Adipocyte (in vitro differentiated cells): ENCODE results near the gene CCL1.

Experiments used
- DNase-seq: peaks from one replicate; pipeline ENCODE4 v3.0.0-alpha.2; 2015; ENCODE audit warnings: low read depth
- H3K27me3 ChIP-seq: replicated peaks from 2 replicates; pipeline ENCODE4 v1.7.0; 2013; ENCODE audit warnings: mild to moderate bottlenecking, low read length, moderate library complexity; ENCODE audit not compliant: control insufficient read depth, insufficient read depth
- H3K36me3 ChIP-seq: 2 replicates; pipeline ENCODE4 v1.7.0; 2013; ENCODE audit warnings: low read length, mild to moderate bottlenecking, moderate library complexity; ENCODE audit not compliant: control insufficient read depth, insufficient read depth, severe bottlenecking
- H3K4me1 ChIP-seq: 2 replicates; pipeline ENCODE4 v1.7.0; 2013; ENCODE audit warnings: mild to moderate bottlenecking, low read length, moderate library complexity; ENCODE audit not compliant: control insufficient read depth, insufficient read depth
- H3K4me3 ChIP-seq: 2 replicates; pipeline ENCODE4 v1.7.0; 2013; ENCODE audit warnings: mild to moderate bottlenecking, low read length, moderate library complexity
- H3K9ac ChIP-seq: 2 replicates; pipeline ENCODE4 v1.7.0; 2013; ENCODE audit warnings: mild to moderate bottlenecking, low read length, moderate library complexity
- H3K9me3 ChIP-seq: 2 replicates; pipeline ENCODE4 v1.7.0; 2013; ENCODE audit warnings: mild to moderate bottlenecking, low read length, moderate library complexity; ENCODE audit not compliant: control insufficient read depth

CCL1 gene

DNA sequence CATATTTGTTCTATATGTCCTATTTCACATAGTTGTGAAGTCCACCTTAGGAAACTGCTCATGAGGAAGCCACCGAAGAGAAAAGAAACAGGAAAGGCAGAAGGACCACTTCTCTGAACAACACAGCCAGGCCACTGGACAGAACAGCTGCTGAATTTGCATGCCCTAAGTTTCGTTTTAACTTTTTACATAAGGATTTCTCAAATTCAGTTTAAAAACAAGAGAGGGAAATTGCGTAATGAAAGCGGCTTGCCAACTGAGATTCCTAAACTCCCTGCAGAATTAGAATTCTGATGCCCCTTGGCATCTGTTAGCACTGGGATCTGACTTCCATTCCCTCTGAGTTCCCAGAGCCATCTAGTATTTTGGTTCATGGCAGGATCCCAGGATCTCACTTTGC lies 48.8 kb downstream of the CCL1 start:
- Histone ChIP-seq H3K4me3 (peak overlapping the region; percentile 41), H3K9me3 (no peaks in the 10 kb centered on the region), H3K9ac (peak overlapping the region; percentile 62), H3K4me1 (peaks cover 47% of the 10 kb centered on the region), H3K36me3 (no peaks in the 10 kb centered on the region), H3K27me3 (no peaks in the 10 kb centered on the region)
- DNase-seq, result peak; percentile 91

DNA sequence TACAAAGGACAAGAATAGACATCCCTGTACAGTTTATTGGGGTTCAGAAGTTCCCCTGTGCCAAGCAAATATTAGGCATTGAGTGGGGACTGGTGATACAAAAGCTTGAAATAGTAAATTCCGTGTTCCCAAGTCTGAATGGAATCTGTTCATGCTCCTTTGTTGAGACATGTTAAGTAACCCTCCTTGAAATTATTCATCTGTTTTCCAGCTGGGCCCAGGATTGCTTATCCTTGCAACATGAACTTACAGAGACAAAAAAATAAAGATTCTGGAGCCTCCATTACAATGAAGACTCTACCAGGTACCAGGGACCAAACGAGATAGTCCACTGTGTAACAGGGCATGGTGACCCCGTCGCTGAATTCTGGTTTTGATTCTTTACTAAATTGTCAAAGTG lies 49.9 kb downstream of the CCL1 start:
- peak; percentile 79 for DNase-seq
- H3K9me3 ChIP-seq, result no peaks in the 10 kb centered on the region
- peaks cover 42% of the 10 kb centered on the region for H3K4me1 ChIP-seq

DNA sequence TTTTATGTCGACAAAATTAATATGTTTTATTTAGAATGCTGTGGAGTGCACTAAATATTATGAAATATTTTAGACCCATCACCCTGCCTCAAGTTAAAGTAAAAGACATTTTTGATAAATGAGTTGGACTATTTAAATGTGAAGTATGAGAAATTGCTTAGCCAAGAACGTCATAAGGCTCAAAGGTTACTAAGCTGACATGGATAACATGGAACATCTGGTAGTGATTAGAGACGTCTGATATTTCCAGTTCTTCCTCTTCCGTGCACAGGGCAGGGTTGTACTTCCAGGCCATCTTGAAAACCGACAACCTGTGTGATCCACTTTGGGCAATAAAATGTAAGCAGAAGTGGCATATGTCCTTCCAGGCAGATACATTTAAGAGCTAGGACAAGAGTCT lies 51.0 kb downstream of the CCL1 start:
- Histone ChIP-seq H3K4me1 (peaks cover 53% of the 10 kb centered on the region), H3K9me3 (no peaks in the 10 kb centered on the region), H3K36me3 (no peaks in the 10 kb centered on the region), H3K27me3 (no peaks in the 10 kb centered on the region), H3K9ac (no peak overlapping the region), H3K4me3 (no peak overlapping the region)
- peak; percentile 77 for DNase-seq

More for the DNA sequence above, 49.9 kb downstream of the CCL1 start:
- no peaks in the 10 kb centered on the region for H3K27me3 ChIP-seq
- H3K36me3 ChIP-seq, result no peaks in the 10 kb centered on the region
- no peak overlapping the region for H3K4me3 ChIP-seq
- peak overlapping the region; percentile 62 for H3K9ac ChIP-seq

DNA sequence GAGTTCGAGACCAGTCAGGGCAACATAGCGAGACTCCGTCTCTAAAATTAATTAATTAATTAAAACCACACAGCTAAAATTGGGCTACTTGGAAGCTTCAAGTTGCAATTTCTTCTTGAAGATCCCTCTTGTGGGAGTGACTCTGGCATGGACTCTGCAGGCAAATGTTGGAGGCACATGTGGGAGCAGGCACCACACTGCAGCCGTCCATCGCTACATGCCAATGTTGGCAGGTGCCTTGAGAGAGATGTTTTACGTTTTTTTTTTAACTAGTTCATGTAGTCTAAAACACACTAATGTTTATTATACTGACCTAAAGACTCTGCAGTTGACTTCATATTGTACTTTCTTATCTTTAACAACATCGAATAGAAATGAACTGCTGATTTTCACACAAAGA lies 51.7 kb downstream of the CCL1 start:
- Histone ChIP-seq H3K9me3 (no peaks in the 10 kb centered on the region), H3K4me1 (peaks cover 60% of the 10 kb centered on the region), H3K4me3 (no peak overlapping the region), H3K36me3 (no peaks in the 10 kb centered on the region), H3K27me3 (no peaks in the 10 kb centered on the region), H3K9ac (no peak overlapping the region)
- DNase-seq, result no peak
